GM23338 (cell line): ENCODE measurements around the gene GPATCH8. TPM values are rescaled to one million over a fixed set of nuclear protein-coding genes. Genes with fewer than 3 reads are reported as not detected.

Source experiments
- ATAC-seq: fragments of 200-7000 bp; cut with Tn5 transposase; 3 replicates; pipeline ENCODE4 v1.9.1; 2020
- DNase-seq: peaks from one replicate; pipeline ENCODE4 v3.0.0-alpha.2; 2015; ENCODE audit warnings: low spot score
- H2AFZ ChIP-seq: fragments of 200-600 bp; sonication (generic); 2 replicates; pipeline ENCODE4 v1.8.0; 2016; ENCODE audit warnings: antibody characterized with exemption, mild to moderate bottlenecking, moderate library complexity
- H3F3A ChIP-seq: fragments of 200-600 bp; sonication (generic); replicated peaks from 2 replicates; pipeline ENCODE4 v1.8.0; 2017; ENCODE audit warnings: antibody characterized with exemption, mixed run types, low read depth
- H3K27ac ChIP-seq: fragments of 200-600 bp; sonication (generic); 2 replicates; pipeline ENCODE4 v1.6.1; 2016; ENCODE audit warnings: low read depth
- H3K27me3 ChIP-seq: fragments of 200-600 bp; sonication (generic); 2 replicates; pipeline ENCODE4 v1.8.0; 2016; ENCODE audit warnings: mild to moderate bottlenecking, mixed run types, moderate library complexity; ENCODE audit not compliant: insufficient read depth
- H3K36me3 ChIP-seq: fragments of 200-600 bp; sonication (generic); 2 replicates; pipeline ENCODE4 v1.8.0; 2016; ENCODE audit warnings: mild to moderate bottlenecking; ENCODE audit not compliant: insufficient read depth
- H3K4me1 ChIP-seq: fragments of 200-600 bp; sonication (generic); 2 replicates; pipeline ENCODE4 v1.8.0; 2016; ENCODE audit warnings: mild to moderate bottlenecking, moderate library complexity; ENCODE audit not compliant: insufficient read depth
- H3K4me2 ChIP-seq: fragments of 200-600 bp; sonication (generic); 2 replicates; pipeline ENCODE4 v1.7.1; 2017; ENCODE audit warnings: mixed run types
- H3K4me3 ChIP-seq: fragments of 200-600 bp; sonication (generic); 2 replicates; pipeline ENCODE4 v1.6.1; 2016; ENCODE audit warnings: mixed run types
- H3K79me2 ChIP-seq: fragments of 200-600 bp; sonication (generic); replicated peaks from 2 replicates; pipeline ENCODE4 v1.8.0; 2017; ENCODE audit warnings: mild to moderate bottlenecking; ENCODE audit not compliant: insufficient read depth
- H3K9me2 ChIP-seq: fragments of 200-600 bp; sonication (generic); 2 replicates; pipeline ENCODE4 v1.8.0; 2017; ENCODE audit not compliant: insufficient read depth
- H4K20me1 ChIP-seq: fragments of 200-600 bp; sonication (generic); replicated peaks from 2 replicates; pipeline ENCODE4 v1.8.0; 2017; ENCODE audit warnings: mild to moderate bottlenecking; ENCODE audit not compliant: insufficient read depth
- H3K27ac Mint-ChIP-seq: 2 replicates; pipeline ENCODE4 v1.8.0; 2020; ENCODE audit warnings: inconsistent platforms, mild to moderate bottlenecking, moderate library complexity, mixed read lengths
- H3K27me3 Mint-ChIP-seq: 3 replicates; pipeline ENCODE4 v1.8.0; 2022; ENCODE audit warnings: low read depth, mild to moderate bottlenecking, moderate library complexity, mixed read lengths, inconsistent platforms; ENCODE audit not compliant: insufficient read depth, poor library complexity
- H3K36me3 Mint-ChIP-seq: 3 replicates; pipeline ENCODE4 v1.8.0; 2021; ENCODE audit warnings: low read depth, mild to moderate bottlenecking, inconsistent platforms, moderate library complexity, mixed read lengths
- H3K4me1 Mint-ChIP-seq: 3 replicates; pipeline ENCODE4 v1.8.0; 2020; ENCODE audit warnings: mild to moderate bottlenecking, inconsistent platforms, mixed read lengths
- H3K4me3 Mint-ChIP-seq: 3 replicates; pipeline ENCODE4 v1.8.0; 2021; ENCODE audit warnings: moderate library complexity, mild to moderate bottlenecking, inconsistent platforms, mixed read lengths
- H3K9me3 Mint-ChIP-seq: 3 replicates; pipeline ENCODE4 v1.8.0; 2020; ENCODE audit warnings: moderate library complexity, mild to moderate bottlenecking, inconsistent platforms, mixed read lengths
- CREB1 ChIP-seq: fragments of 250-450 bp; sonication (Bioruptor Pico); IDR thresholded peaks from 2 replicates; pipeline ENCODE4 v1.5.0; 2020; ENCODE audit warnings: low read depth, mild to moderate bottlenecking, moderate library complexity
- EZH2 ChIP-seq: fragments of 200-600 bp; sonication (generic); IDR thresholded peaks from one replicate; pipeline ENCODE4 v1.8.0; 2017; ENCODE audit warnings: antibody characterized with exemption, mild to moderate bottlenecking, low read depth; ENCODE audit not compliant: unreplicated experiment
- EZH2phosphoT487 ChIP-seq: fragments of 200-600 bp; sonication (generic); IDR thresholded peaks from one replicate; pipeline ENCODE4 v1.8.1; 2018; ENCODE audit warnings: antibody characterized with exemption; ENCODE audit not compliant: unreplicated experiment
- JUNB ChIP-seq: IDR thresholded peaks from one replicate; pipeline ENCODE4 v1.6.1; 2016; ENCODE audit warnings: antibody characterized with exemption; ENCODE audit not compliant: unreplicated experiment
- NANOG ChIP-seq: IDR thresholded peaks from 2 replicates; pipeline ENCODE4 v1.6.1; 2016; ENCODE audit warnings: antibody characterized with exemption, borderline replicate concordance
- POLR2AphosphoS5 ChIP-seq: IDR thresholded peaks from 2 replicates; pipeline ENCODE4 v1.6.1; 2016; ENCODE audit warnings: antibody characterized with exemption, low read depth
- REST ChIP-seq: IDR thresholded peaks from one replicate; pipeline ENCODE4 v1.6.1; 2018; ENCODE audit warnings: antibody characterized with exemption; ENCODE audit not compliant: unreplicated experiment
- ZNF114 ChIP-seq: fragments of 250-450 bp; sonication (Bioruptor Pico); IDR thresholded peaks from 2 replicates; pipeline ENCODE4 v1.5.0; 2020; ENCODE audit warnings: mild to moderate bottlenecking, moderate library complexity
- ZNF331 ChIP-seq: fragments of 250-450 bp; sonication (Bioruptor Pico); IDR thresholded peaks from 2 replicates; pipeline ENCODE4 v1.5.0; 2020; ENCODE audit warnings: low read depth, mild to moderate bottlenecking, moderate library complexity
- ZNF462 ChIP-seq: fragments of 250-450 bp; sonication (Bioruptor Pico); IDR thresholded peaks from 2 replicates; pipeline ENCODE4 v1.5.0; 2020; ENCODE audit warnings: mild to moderate bottlenecking, moderate library complexity
- long read RNA-seq: library from polyadenylated mRNA; unstranded; transcript quantifications from one replicate; pipeline ENCODE4 v2.0.0, GENCODE V29; 2020; ENCODE audit not compliant: unreplicated experiment
- polyA plus RNA-seq: library from polyadenylated mRNA; unstranded; fragments of >200 nt; fragmentation: Nextera tagmentation; extraction: Ambion mirVana; gene quantifications from 2 replicates; pipeline ENCODE4 v1.2.1, GENCODE V29; 2016
- total RNA-seq: library from RNA; depleted of rRNA; stranded (reverse); fragments of >200 nt; shearing (Covaris generic); gene quantifications from 2 replicates; pipeline ENCODE4 v1.2.3, GENCODE V29; 2014; rRNA removed

The GPATCH8 gene
- total RNA-seq = 44.4 and 52.2 TPM in 2 replicates
- polyA plus RNA-seq = 59.7 and 76.5 TPM in 2 replicates
- long read RNA-seq, full-length matches to known transcripts = 11 of 29 reads
- long read RNA-seq, partial matches to known transcripts = 11 of 29 reads
- long read RNA-seq, other reads (novel, unspliced or antisense) = 7 of 29 reads

GRCh38 chr17:44503147-44504029 lies at the start of gene GPATCH8:
GPATCH8 (minus strand) TSS chr17:44503406; CDS start chr17:44503370, 36 bp downstream.
- peak within 1 kb of the TSS; percentile 99 for H3K27ac Mint-ChIP-seq
- H3K4me1 Mint-ChIP-seq = peaks cover 9% of the 10 kb centered on the region; the same call in 2 of the 3 replicates
- H3K36me3 Mint-ChIP-seq = no peaks in the 10 kb centered on the region; the same call in 2 of the 3 replicates
- Histone ChIP-seq H3K27me3 (no peaks in the 10 kb centered on the region), H3K4me1 (peaks cover 5% of the 10 kb centered on the region; the same call in 1 of the 2 replicates), H3K27ac (peak within 1 kb of the TSS; percentile 98), H3F3A (0 out of 2 replicates have a peak, but pooled peaks cover 4% of the 10 kb centered on the region), H3K4me3 (peak within 1 kb of the TSS; percentile 89), H3K9me2 (no peaks in the 10 kb centered on the region), H2AFZ (peak within 1 kb of the TSS; percentile 79), H4K20me1 (peaks cover 27% of the 10 kb centered on the region), H3K36me3 (no peaks in the 10 kb centered on the region), H3K4me2 (peak within 1 kb of the TSS; percentile 89), H3K79me2 (peaks cover 46% of the 10 kb centered on the region)
- ATAC-seq = peak; percentile 95
- no peaks in the 10 kb centered on the region for H3K9me3 Mint-ChIP-seq
- H3K27me3 Mint-ChIP-seq = peaks cover 12% of the 10 kb centered on the region
- H3K4me3 Mint-ChIP-seq = peak within 1 kb of the TSS; percentile 89
- peak; percentile 94 for DNase-seq
- TF ChIP-seq EZH2phosphoT487 = no peak
- TF ChIP-seq POLR2AphosphoS5 = peak; percentile 72

GRCh38 chr17:44552361-44552760 lies 49.2 kb upstream of the GPATCH8 start:
- H3K4me3 ChIP-seq = no peak overlapping the region
- no peaks in the 10 kb centered on the region for H3K36me3 Mint-ChIP-seq
- no peak overlapping the region for H3K27ac ChIP-seq
- DNase-seq = no peak
- H3K27me3 Mint-ChIP-seq = peaks cover 31% of the 10 kb centered on the region
- ATAC-seq = no peak
- H3K79me2 ChIP-seq = no peaks in the 10 kb centered on the region
- H3F3A ChIP-seq = no peaks in the 10 kb centered on the region
- peaks cover 51% of the 10 kb centered on the region for H3K4me1 Mint-ChIP-seq
- no peak overlapping the region for H3K27ac Mint-ChIP-seq
- no peaks in the 10 kb centered on the region for H3K36me3 ChIP-seq
- H3K4me2 ChIP-seq = no peak overlapping the region
- no peaks in the 10 kb centered on the region for H4K20me1 ChIP-seq
- peaks cover 42% of the 10 kb centered on the region for H3K4me1 ChIP-seq
- H2AFZ ChIP-seq = no peak overlapping the region
- H3K4me3 Mint-ChIP-seq = no peak overlapping the region; the same call in 2 of the 3 replicates
- 0 out of 2 replicates have a peak, but pooled peaks cover 4% of the 10 kb centered on the region for H3K9me2 ChIP-seq
- no peaks in the 10 kb centered on the region for H3K9me3 Mint-ChIP-seq
- H3K27me3 ChIP-seq = peaks cover 49% of the 10 kb centered on the region
- TF ChIP-seq ZNF462 (CRISPR knock-in tag) = no peak
- TF ChIP-seq CREB1 (CRISPR knock-in tag) = no peak
- no peak for TF ChIP-seq ZNF114
- no peak for TF ChIP-seq JUNB
- TF ChIP-seq NANOG = no peak
- no peak for TF ChIP-seq ZNF331 (CRISPR knock-in tag)
- no peak for TF ChIP-seq EZH2
- TF ChIP-seq POLR2AphosphoS5 = no peak
- no peak for TF ChIP-seq REST
- TF ChIP-seq EZH2phosphoT487 = no peak
